DND-41 (cell line): ENCODE measurements around the gene PLXNB3.

Experiments
- ATAC-seq: fragments of 200-7000 bp; cut with Tn5 transposase; 3 replicates; pipeline ENCODE4 v1.9.1; 2021; ENCODE audit warnings: low read depth; ENCODE audit not compliant: insufficient read depth
- DNase-seq: peaks from one replicate; pipeline ENCODE4 v3.0.0-alpha.2; 2020
- H2AFZ ChIP-seq: 2 replicates; pipeline ENCODE4 v1.6.0; 2012; ENCODE audit warnings: low read depth, low read length
- H3K27ac ChIP-seq: 2 replicates; pipeline ENCODE4 v1.5.1; 2012; ENCODE audit warnings: low read length, inconsistent platforms
- H3K27me3 ChIP-seq: fragments of 200-600 bp; sonication (generic); 2 replicates; pipeline ENCODE4 v1.6.0; 2012; ENCODE audit warnings: low read length, mild to moderate bottlenecking, inconsistent platforms; ENCODE audit not compliant: insufficient read depth, poor library complexity
- H3K36me3 ChIP-seq: 2 replicates; pipeline ENCODE4 v1.5.1; 2012; ENCODE audit warnings: low read length, inconsistent platforms; ENCODE audit not compliant: insufficient read depth
- H3K4me1 ChIP-seq: 2 replicates; pipeline ENCODE4 v1.5.1; 2012; ENCODE audit warnings: mild to moderate bottlenecking, low read length; ENCODE audit not compliant: insufficient read depth
- H3K4me2 ChIP-seq: 2 replicates; pipeline ENCODE4 v1.6.0; 2012; ENCODE audit warnings: mild to moderate bottlenecking, moderate library complexity, low read length, inconsistent platforms; ENCODE audit not compliant: insufficient read depth
- H3K4me3 ChIP-seq, 2 experiments: fragments of 200-600 bp in 1 of 2; shearing (Covaris generic) in 1 of 2; 2 replicates each; pipeline ENCODE4 v1.5.1; 2012 to 2016; ENCODE audit warnings: inconsistent platforms in 2 of 2, low read length in 2 of 2, mild to moderate bottlenecking in 2 of 2, low read depth in 1 of 2, moderate library complexity in 1 of 2
- H3K79me2 ChIP-seq: 2 replicates; pipeline ENCODE4 v1.6.0; 2012; ENCODE audit warnings: low read length, inconsistent platforms; ENCODE audit not compliant: insufficient read depth
- H3K9ac ChIP-seq: 2 replicates; pipeline ENCODE4 v1.6.0; 2012; ENCODE audit warnings: low read depth, mild to moderate bottlenecking, inconsistent platforms, low read length, moderate library complexity
- H3K9me3 ChIP-seq: 2 replicates; pipeline ENCODE4 v1.5.1; 2012; ENCODE audit warnings: low read length, moderate library complexity, mild to moderate bottlenecking, inconsistent platforms; ENCODE audit not compliant: insufficient read depth, severe bottlenecking
- H4K20me1 ChIP-seq: 2 replicates; pipeline ENCODE4 v1.6.0; 2012; ENCODE audit warnings: low read length; ENCODE audit not compliant: insufficient read depth
- EZH2 ChIP-seq: IDR thresholded peaks from 3 replicates; pipeline ENCODE4 v1.6.1; 2012; ENCODE audit warnings: borderline replicate concordance, low read depth, mild to moderate bottlenecking, moderate library complexity, low read length, inconsistent platforms; ENCODE audit not compliant: severe bottlenecking
- TF ChIP-seq, protein P1 (sequence below): IDR thresholded peaks from 2 replicates; pipeline ENCODE4 v1.5.1; 2012; ENCODE audit warnings: borderline replicate concordance, low read length, moderate library complexity, mild to moderate bottlenecking; ENCODE audit not compliant: poor library complexity, severe bottlenecking; ENCODE audit errors: extremely low read depth

The PLXNB3 gene

DNA sequence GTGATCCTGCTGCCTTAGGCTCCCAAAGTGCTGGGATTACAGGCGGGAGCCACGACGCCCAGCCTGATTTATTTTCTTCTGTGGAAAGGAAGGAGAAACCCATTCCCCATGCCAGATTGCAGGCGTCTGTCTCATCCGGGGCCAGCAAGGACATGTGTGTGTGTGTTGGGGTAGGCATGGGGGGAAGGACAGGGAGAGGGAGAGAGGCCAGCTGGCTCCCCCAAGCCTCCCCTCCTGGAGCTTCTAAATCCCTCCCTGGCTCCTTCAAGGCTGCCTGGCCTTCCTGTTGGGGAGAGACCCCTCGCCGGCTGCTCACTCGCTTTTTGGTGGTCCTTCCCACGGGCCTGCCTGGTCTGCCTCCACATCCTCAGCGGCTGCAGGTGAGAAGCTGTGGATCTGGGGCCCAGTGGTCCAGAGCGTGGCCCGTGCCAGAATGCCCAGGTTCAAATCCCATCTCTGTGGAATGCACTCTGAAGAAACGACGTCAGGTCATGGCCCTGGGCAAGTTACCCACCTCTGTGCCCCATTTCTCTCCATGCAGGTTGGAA, 1.3 kb upstream of the PLXNB3 start:
- DNase-seq (no peak), ATAC-seq (no peak)
- H3K4me2 ChIP-seq = no peak overlapping the region
- no peaks in the 10 kb centered on the region for H3K36me3 ChIP-seq
- TF ChIP-seq, protein P1, sequence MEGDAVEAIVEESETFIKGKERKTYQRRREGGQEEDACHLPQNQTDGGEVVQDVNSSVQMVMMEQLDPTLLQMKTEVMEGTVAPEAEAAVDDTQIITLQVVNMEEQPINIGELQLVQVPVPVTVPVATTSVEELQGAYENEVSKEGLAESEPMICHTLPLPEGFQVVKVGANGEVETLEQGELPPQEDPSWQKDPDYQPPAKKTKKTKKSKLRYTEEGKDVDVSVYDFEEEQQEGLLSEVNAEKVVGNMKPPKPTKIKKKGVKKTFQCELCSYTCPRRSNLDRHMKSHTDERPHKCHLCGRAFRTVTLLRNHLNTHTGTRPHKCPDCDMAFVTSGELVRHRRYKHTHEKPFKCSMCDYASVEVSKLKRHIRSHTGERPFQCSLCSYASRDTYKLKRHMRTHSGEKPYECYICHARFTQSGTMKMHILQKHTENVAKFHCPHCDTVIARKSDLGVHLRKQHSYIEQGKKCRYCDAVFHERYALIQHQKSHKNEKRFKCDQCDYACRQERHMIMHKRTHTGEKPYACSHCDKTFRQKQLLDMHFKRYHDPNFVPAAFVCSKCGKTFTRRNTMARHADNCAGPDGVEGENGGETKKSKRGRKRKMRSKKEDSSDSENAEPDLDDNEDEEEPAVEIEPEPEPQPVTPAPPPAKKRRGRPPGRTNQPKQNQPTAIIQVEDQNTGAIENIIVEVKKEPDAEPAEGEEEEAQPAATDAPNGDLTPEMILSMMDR = no peak
- TF ChIP-seq EZH2 = no peak
- no peaks in the 10 kb centered on the region for H3K79me2 ChIP-seq
- no peak overlapping the region for H2AFZ ChIP-seq
- H3K4me3 ChIP-seq = no peak overlapping the region
- no peak overlapping the region for H3K27ac ChIP-seq
- no peak overlapping the region for H3K9ac ChIP-seq
- H3K9me3 ChIP-seq = no peaks in the 10 kb centered on the region
- peaks cover 24% of the 10 kb centered on the region for H3K4me1 ChIP-seq
- no peaks in the 10 kb centered on the region for H3K27me3 ChIP-seq
- H4K20me1 ChIP-seq = peaks cover 4% of the 10 kb centered on the region; the same call in 1 of the 2 replicates

DNA sequence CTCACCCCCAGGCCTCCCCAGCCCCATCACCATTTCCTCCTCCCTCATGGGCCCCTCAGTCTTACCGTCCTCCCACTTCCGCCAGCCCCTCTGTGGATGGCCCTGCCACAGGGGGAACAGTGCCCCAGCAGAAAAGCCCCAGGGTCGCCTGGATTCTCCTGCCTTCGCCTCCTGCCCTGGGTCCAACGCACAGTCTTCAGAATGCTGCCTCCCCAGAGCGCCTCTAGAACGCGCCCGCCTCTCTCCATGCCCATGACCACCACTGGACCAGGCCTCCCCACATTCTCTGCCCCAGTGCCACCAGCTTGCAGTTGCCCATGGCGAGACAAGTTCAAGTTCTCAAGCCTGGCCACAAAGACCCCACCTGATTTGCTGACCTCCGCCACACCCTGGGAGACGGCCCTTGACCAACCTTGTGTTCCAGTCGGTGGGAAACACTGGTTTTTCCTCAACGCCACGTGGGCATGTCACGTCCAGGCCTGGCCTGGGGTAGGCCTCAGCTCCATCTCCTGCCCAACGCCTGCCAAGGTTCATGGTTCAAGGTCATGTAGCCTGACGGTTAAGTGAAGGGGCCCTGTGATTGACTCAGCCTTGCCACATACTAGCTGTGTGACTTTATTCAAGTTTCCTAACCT, 634 bp upstream of the PLXNB3 start:
- no peak overlapping the region for H3K9ac ChIP-seq
- H3K9me3 ChIP-seq = no peaks in the 10 kb centered on the region
- H3K27ac ChIP-seq = no peak overlapping the region
- no peak overlapping the region for H3K4me3 ChIP-seq
- H2AFZ ChIP-seq = no peak overlapping the region
- H3K27me3 ChIP-seq = no peaks in the 10 kb centered on the region
- peaks cover 4% of the 10 kb centered on the region; the same call in 1 of the 2 replicates for H4K20me1 ChIP-seq
- peaks cover 24% of the 10 kb centered on the region for H3K4me1 ChIP-seq
- no peak for ATAC-seq
- TF ChIP-seq, protein P1 = no peak
- no peak for TF ChIP-seq EZH2
- no peak for DNase-seq
- no peaks in the 10 kb centered on the region for H3K36me3 ChIP-seq
- no peak overlapping the region for H3K4me2 ChIP-seq
- no peaks in the 10 kb centered on the region for H3K79me2 ChIP-seq

DNA sequence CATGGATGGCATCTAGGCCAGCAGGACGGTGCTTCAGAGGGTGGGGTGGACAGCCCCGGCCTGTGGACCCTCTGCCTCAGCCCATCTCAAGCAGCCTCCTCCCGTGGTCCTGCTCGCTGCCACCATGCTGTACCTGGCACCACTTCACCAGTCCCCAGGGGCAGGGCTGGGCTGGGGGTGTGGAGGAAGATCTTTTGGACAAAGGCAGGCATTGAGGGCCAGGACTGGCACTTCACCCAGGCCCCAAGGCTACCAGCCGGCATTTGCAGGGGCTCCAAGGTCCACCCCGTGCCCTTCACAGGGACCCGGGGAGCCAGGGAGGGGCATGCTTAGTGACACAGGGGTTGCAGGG, 713 bp downstream of the PLXNB3 start:
- H4K20me1 ChIP-seq = peaks cover 4% of the 10 kb centered on the region; the same call in 1 of the 2 replicates
- no peaks in the 10 kb centered on the region for H3K9me3 ChIP-seq
- H3K4me3 ChIP-seq = no peak overlapping the region
- ATAC-seq (no peak), DNase-seq (no peak)
- H3K79me2 ChIP-seq = no peaks in the 10 kb centered on the region
- peaks cover 24% of the 10 kb centered on the region for H3K4me1 ChIP-seq
- H3K9ac ChIP-seq = no peak overlapping the region
- H2AFZ ChIP-seq = no peak overlapping the region
- no peak overlapping the region for H3K27ac ChIP-seq
- H3K27me3 ChIP-seq = no peaks in the 10 kb centered on the region
- no peak overlapping the region for H3K4me2 ChIP-seq
- no peak for TF ChIP-seq EZH2
- TF ChIP-seq, protein P1 = no peak
- H3K36me3 ChIP-seq = no peaks in the 10 kb centered on the region
